Tibial nerve (tissue), 4 donors: ENCODE data around the gene STK33. TPM values are rescaled to one million over a fixed set of nuclear protein-coding genes. Genes with fewer than 3 reads are reported as not detected.

Experiments used
- DNase-seq, 2 donors: peaks; one replicate each; pipeline ENCODE4 v3.0.0-alpha.2; 2019; ENCODE audit warnings: low spot score in 2 of 2
- H3K27ac ChIP-seq, 4 donors: fragments of 200-600 bp; sonication (generic) in 3 of 4; one replicate each; pipeline ENCODE4 v1.5.1; 2017 to 2019; ENCODE audit warnings: mild to moderate bottlenecking in 1 of 4
- H3K27me3 ChIP-seq, 2 donors: fragments of 200-600 bp; sonication (generic) in 1 of 2; one replicate each; pipeline versions ENCODE4 v1.5.1 to v1.6.0; 2017 to 2019
- H3K36me3 ChIP-seq, 3 donors: fragments of 200-600 bp; sonication (generic); one replicate each; pipeline ENCODE4 v1.5.1; 2018 to 2019
- H3K4me1 ChIP-seq, 4 donors: fragments of 200-600 bp; sonication (generic) in 3 of 4; one replicate each; pipeline ENCODE4 v1.5.1; 2017 to 2019
- H3K4me3 ChIP-seq, 4 donors: fragments of 200-600 bp; sonication (generic) in 3 of 4; one replicate each; pipeline ENCODE4 v1.5.1; 2017 to 2019; ENCODE audit warnings: mild to moderate bottlenecking in 1 of 4, moderate library complexity in 1 of 4
- H3K9me3 ChIP-seq, 4 donors: fragments of 200-600 bp; sonication (generic) in 3 of 4; one replicate each; pipeline ENCODE4 v1.5.1; 2017 to 2019
- EP300 ChIP-seq, 2 donors: sonication (generic); formaldehyde crosslinking; IDR thresholded peaks; one replicate each; pipeline ENCODE4 v1.6.1; 2017; ENCODE audit warnings: antibody characterized with exemption in 2 of 2, mild to moderate bottlenecking in 1 of 2
- POLR2A ChIP-seq, 2 donors: fragments of 450-650 bp; IDR thresholded peaks; one replicate each; pipeline ENCODE4 v1.6.1; 2017; ENCODE audit warnings: antibody characterized with exemption in 2 of 2, mild to moderate bottlenecking in 2 of 2, moderate library complexity in 2 of 2
- WGBS, 2 donors: methylation state at CpG; one replicate each; pipeline ENCODE4 v1.1.5; 2018; 5-methylcytosine and 5-hydroxymethylcytosine counted together
- total RNA-seq, 4 donors: library from RNA; depleted of rRNA; stranded (reverse); fragments of >200 nt; gene quantifications; one replicate each; pipeline ENCODE4 v1.1.0, GENCODE V29; 2016
- TF ChIP-seq, protein P1 (sequence below), 5 experiments: fragments of 200-600 bp in 3 of 5; fragments of 450-650 bp in 2 of 5; sonication (generic) in 3 of 5; IDR thresholded peaks; one replicate each; pipeline ENCODE4 v1.5.1; 2016 to 2019; ENCODE audit warnings: antibody characterized with exemption in 5 of 5, mild to moderate bottlenecking in 3 of 5, moderate library complexity in 2 of 5

STK33 gene
- total RNA-seq, 4 donors from 2014 or later: 3.6 to 6.8 (median 5.0) TPM

DNA sequence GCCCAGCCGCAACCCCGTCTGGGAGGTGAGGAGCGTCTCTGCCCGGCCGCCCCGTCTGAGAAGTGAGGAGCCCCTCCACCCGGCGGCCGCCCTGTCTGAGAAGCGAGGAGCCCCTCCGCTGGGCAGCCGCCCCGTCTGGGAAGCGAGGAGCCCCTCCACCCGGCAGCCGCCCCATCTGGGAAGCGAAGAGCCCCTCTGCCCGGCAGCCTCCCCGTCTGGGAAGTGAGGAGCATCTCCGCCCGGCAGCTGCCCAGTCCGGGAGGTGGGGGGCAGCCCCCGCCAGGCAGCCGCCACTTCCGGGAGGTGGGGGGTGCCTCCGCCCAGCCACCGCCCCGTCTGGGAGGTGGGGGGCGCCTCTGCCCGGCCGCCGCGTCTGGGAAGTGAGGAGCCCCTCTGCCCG, 70.6 kb downstream of the STK33 start:
- TF ChIP-seq EP300 (IDR thresholded peaks at IDR 0.05) (no peak), POLR2A (IDR thresholded peaks at IDR 0.05) (no peak)
- TF ChIP-seq, protein P1, sequence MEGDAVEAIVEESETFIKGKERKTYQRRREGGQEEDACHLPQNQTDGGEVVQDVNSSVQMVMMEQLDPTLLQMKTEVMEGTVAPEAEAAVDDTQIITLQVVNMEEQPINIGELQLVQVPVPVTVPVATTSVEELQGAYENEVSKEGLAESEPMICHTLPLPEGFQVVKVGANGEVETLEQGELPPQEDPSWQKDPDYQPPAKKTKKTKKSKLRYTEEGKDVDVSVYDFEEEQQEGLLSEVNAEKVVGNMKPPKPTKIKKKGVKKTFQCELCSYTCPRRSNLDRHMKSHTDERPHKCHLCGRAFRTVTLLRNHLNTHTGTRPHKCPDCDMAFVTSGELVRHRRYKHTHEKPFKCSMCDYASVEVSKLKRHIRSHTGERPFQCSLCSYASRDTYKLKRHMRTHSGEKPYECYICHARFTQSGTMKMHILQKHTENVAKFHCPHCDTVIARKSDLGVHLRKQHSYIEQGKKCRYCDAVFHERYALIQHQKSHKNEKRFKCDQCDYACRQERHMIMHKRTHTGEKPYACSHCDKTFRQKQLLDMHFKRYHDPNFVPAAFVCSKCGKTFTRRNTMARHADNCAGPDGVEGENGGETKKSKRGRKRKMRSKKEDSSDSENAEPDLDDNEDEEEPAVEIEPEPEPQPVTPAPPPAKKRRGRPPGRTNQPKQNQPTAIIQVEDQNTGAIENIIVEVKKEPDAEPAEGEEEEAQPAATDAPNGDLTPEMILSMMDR (IDR thresholded peaks at IDR 0.05): no peak
- H3K27ac ChIP-seq: no peak overlapping the region
- no peaks in the 10 kb centered on the region for H3K36me3 ChIP-seq
- no peak for DNase-seq
- no peaks in the 10 kb centered on the region for H3K4me1 ChIP-seq
- no peaks in the 10 kb centered on the region for H3K27me3 ChIP-seq
- H3K4me3 ChIP-seq: no peak overlapping the region
- WGBS, 2 donors: 95 to 97% methylated on average over 13 to 29 of the region's 34 CpGs
- peaks cover 0 to 10% (median 0%) of the 10 kb centered on the region in 4 donors for H3K9me3 ChIP-seq

DNA sequence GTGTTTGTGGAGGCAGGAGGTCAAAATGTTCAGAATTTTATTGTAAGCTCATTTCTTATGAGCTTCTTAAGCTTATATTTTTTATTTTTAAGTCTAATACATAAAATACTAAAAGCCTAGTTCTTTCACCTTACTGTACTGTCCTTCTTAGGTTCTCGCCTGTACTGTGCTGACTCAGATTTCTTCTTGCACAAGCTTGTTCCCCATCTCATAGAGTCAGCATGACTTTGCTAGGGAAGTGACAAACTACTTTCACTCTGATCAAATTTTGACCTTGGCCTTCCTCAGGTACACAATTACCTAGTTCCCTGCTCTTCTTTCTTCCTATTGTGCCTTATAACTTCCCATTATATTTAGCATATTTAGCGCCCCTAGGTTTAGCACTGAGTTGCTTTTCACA, 81.5 kb downstream of the STK33 start:
- Histone ChIP-seq H3K27me3 (no peaks in the 10 kb centered on the region), H3K27ac (no peak overlapping the region), H3K4me3 (no peak overlapping the region), H3K9me3 (peaks cover 0 to 24% (median 0%) of the 10 kb centered on the region in 4 donors), H3K36me3 (no peaks in the 10 kb centered on the region), H3K4me1 (no peaks in the 10 kb centered on the region)
- no peak for DNase-seq
- TF ChIP-seq, protein P1 (IDR thresholded peaks at IDR 0.05): no peak
- no peak for TF ChIP-seq POLR2A (IDR thresholded peaks at IDR 0.05)
- no peak for TF ChIP-seq EP300 (IDR thresholded peaks at IDR 0.05)
- WGBS, 2 donors: 92% methylated on average over 2 of the region's 2 CpGs

DNA sequence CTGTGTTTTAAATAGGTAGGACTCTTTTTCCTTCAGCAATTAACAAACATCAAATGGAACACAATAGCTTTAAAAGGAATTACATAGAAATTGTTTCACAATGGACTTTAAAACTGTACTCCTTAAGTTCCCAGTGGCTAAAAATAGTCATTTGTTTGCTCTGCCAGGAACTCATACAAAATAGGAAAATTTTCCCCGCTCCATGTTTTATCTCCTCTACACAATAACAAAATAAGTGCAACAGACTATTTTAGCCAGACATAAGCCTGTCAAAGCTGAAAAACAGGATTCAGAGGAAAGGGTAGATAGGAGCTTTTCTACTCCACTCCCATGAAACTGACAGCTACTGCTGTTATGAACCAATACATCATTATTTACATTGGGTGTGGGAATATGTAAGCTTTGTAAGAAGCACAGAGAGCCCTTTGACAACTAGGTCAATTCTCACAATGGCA, 90.1 kb downstream of the STK33 start:
- 62% methylated on average over 1 of the region's 1 CpG for WGBS, 2 donors
- Histone ChIP-seq H3K27ac (no peak overlapping the region), H3K36me3 (no peaks in the 10 kb centered on the region), H3K27me3 (no peaks in the 10 kb centered on the region), H3K9me3 (peaks cover 0 to 3% (median 0%) of the 10 kb centered on the region in 4 donors), H3K4me1 (no peaks in the 10 kb centered on the region), H3K4me3 (no peak overlapping the region)
- TF ChIP-seq EP300 (IDR thresholded peaks at IDR 0.05) (no peak), POLR2A (IDR thresholded peaks at IDR 0.05) (no peak)
- TF ChIP-seq, protein P1 (IDR thresholded peaks at IDR 0.05): no peak
- DNase-seq: no peak

DNA sequence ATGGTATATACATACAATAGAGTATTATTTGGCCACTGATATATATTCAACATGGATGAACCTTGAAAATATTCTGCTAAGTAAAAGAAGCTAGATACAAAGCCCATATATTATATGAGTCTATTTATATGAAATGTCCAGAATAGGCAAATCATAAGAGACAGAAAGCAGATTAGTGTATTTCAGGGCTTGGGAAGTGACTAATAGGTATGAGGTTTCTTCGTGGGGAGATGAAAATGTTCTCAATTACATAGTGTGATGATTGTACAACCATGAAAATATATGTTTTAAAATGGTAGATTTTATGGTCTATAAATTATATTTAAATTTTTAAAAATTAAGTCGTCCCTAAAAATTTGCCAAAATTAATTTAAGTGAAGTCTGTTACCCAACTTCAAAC, 92.2 kb downstream of the STK33 start:
- DNase-seq: no peak
- Histone ChIP-seq H3K9me3 (peaks cover 0 to 10% (median 0%) of the 10 kb centered on the region in 4 donors), H3K27ac (no peak overlapping the region), H3K27me3 (no peaks in the 10 kb centered on the region), H3K36me3 (no peaks in the 10 kb centered on the region), H3K4me3 (no peak overlapping the region), H3K4me1 (no peaks in the 10 kb centered on the region)
- 84 to 87% methylated on average over 2 of the region's 2 CpGs for WGBS, 2 donors
- TF ChIP-seq, protein P1 (IDR thresholded peaks at IDR 0.05): no peak
- no peak for TF ChIP-seq EP300 (IDR thresholded peaks at IDR 0.05)
- TF ChIP-seq POLR2A (IDR thresholded peaks at IDR 0.05): no peak

DNA sequence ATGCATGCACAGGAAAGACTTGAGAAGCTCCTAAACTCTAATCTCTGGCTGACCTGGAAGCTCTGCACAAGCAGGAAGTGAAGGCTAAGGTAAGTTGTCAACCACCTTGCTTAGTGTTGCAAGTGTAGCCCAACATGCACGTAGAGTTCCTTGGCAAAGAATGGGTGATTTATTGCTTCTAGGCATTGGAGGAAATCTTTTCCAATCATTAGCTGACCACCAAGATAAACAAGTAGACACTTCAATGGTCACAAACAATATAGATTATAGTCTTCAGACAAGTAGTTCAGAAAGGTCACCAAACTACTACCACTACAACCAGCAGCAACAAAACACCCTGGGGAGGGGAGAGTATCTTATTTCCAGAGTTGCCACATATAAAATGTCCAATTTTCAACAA, 105.6 kb downstream of the STK33 start:
- 67 to 69% methylated on average over 1 of the region's 1 CpG for WGBS, 2 donors
- Histone ChIP-seq H3K4me3 (no peak overlapping the region), H3K9me3 (peaks cover 0 to 27% (median 0%) of the 10 kb centered on the region in 4 donors), H3K27me3 (no peaks in the 10 kb centered on the region), H3K4me1 (no peaks in the 10 kb centered on the region), H3K36me3 (no peaks in the 10 kb centered on the region), H3K27ac (no peak overlapping the region)
- TF ChIP-seq EP300 (IDR thresholded peaks at IDR 0.05) (no peak), POLR2A (IDR thresholded peaks at IDR 0.05) (no peak)
- TF ChIP-seq, protein P1 (IDR thresholded peaks at IDR 0.05): no peak
- no peak for DNase-seq
